Lower leg skin (tissue), 3 donors: ENCODE data around the gene RNGTT.

Experiments used
- CTCF ChIP-seq, 3 donors: fragments of 450-650 bp; IDR thresholded peaks; one replicate each; pipeline ENCODE4 v1.5.1; 2016; ENCODE audit warnings: antibody characterized with exemption in 3 of 3, mild to moderate bottlenecking in 3 of 3, moderate library complexity in 2 of 3
- POLR2A ChIP-seq, 2 donors: fragments of 450-650 bp; IDR thresholded peaks; one replicate each; pipeline ENCODE4 v1.6.1; 2016 to 2017; ENCODE audit warnings: antibody characterized with exemption in 2 of 2, mild to moderate bottlenecking in 1 of 2, moderate library complexity in 1 of 2

DNA sequence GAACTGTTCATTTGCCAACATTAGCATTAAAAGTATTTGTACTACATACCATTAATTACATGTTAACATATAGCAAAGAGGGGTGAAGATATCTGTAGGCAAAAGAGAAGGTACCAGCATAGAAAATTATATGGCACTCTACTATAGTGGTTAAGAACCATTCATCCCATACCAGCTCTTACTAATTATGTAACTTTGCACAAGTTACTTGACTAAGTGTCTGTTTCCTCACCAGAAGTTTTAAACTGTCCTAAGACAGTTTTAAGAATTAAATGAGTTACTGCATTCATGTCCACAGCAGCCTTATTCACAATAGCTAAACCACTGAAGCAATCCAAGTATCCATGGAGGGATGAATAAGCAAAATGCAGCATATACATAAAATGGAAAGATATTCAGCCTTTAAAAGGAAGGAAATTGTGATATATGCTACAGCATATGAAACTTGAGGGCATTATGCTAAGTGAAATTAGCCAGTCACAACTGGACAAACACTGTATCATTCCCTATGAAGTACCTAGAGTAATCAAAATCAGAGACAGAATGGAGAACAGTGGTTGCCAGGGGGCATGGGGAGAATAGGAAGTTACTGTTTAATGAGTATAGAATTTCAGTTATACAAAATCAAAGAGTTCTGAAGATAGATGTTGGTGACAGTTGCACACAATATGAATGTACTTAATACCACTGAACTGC, 98.9 kb downstream of the RNGTT start:
- TF ChIP-seq CTCF (IDR thresholded peaks at IDR 0.05), result no peak
- TF ChIP-seq POLR2A (IDR thresholded peaks at IDR 0.05), result no peak
